ENCODE results near the gene LEMD2.

Gene LEMD2

GRCh38 chr6:33828764-33829731 lies 40.1 kb upstream of the LEMD2 start:
- Histone ChIP-seq H3K4me1 (ENCODE audit: control insufficient read depth, insufficient read depth, low read length, poor library complexity, severe bottlenecking) (no peaks in the 10 kb centered on the region), H3K4me3 (ENCODE audit: insufficient read depth, low read depth, low read length, poor library complexity, severe bottlenecking) (no peak overlapping the region), H3K9me3 (ENCODE audit: control insufficient read depth, low read length) (no peaks in the 10 kb centered on the region), H3K27ac (ENCODE audit: insufficient read depth, low read length, poor library complexity, severe bottlenecking) (no peak overlapping the region), H3K27me3 (replicated peaks; ENCODE audit: control insufficient read depth, insufficient read depth, low read length, poor library complexity, severe bottlenecking) (no peaks in the 10 kb centered on the region), H3K36me3 (ENCODE audit: control insufficient read depth, insufficient read depth, low read length) (no peaks in the 10 kb centered on the region)
- DNase-seq = no peak

DNA sequence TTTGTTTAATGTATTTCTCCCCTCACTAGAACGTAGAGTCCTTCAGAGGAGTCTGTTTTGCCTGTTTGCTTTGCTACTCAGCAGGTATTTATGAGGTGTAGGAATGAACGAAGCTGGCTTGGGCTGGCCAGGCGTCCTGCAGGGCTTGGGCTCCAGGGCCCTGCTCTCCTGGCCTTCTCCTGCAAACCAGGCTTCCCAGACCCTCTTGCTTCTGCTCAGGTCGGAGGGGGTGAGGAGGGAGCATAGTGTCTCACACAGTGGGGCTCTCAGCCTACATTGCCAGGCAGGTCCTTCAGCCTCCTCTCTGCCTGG lies 39.5 kb upstream of the LEMD2 start:
- Histone ChIP-seq H3K27ac (ENCODE audit: insufficient read depth, low read length, poor library complexity, severe bottlenecking) (no peak overlapping the region), H3K4me1 (ENCODE audit: control insufficient read depth, insufficient read depth, low read length, poor library complexity, severe bottlenecking) (no peaks in the 10 kb centered on the region), H3K36me3 (ENCODE audit: control insufficient read depth, insufficient read depth, low read length) (no peaks in the 10 kb centered on the region), H3K4me3 (ENCODE audit: insufficient read depth, low read depth, low read length, poor library complexity, severe bottlenecking) (no peak overlapping the region), H3K9me3 (ENCODE audit: control insufficient read depth, low read length) (no peaks in the 10 kb centered on the region), H3K27me3 (replicated peaks; ENCODE audit: control insufficient read depth, insufficient read depth, low read length, poor library complexity, severe bottlenecking) (no peaks in the 10 kb centered on the region)
- DNase-seq = no peak

DNA sequence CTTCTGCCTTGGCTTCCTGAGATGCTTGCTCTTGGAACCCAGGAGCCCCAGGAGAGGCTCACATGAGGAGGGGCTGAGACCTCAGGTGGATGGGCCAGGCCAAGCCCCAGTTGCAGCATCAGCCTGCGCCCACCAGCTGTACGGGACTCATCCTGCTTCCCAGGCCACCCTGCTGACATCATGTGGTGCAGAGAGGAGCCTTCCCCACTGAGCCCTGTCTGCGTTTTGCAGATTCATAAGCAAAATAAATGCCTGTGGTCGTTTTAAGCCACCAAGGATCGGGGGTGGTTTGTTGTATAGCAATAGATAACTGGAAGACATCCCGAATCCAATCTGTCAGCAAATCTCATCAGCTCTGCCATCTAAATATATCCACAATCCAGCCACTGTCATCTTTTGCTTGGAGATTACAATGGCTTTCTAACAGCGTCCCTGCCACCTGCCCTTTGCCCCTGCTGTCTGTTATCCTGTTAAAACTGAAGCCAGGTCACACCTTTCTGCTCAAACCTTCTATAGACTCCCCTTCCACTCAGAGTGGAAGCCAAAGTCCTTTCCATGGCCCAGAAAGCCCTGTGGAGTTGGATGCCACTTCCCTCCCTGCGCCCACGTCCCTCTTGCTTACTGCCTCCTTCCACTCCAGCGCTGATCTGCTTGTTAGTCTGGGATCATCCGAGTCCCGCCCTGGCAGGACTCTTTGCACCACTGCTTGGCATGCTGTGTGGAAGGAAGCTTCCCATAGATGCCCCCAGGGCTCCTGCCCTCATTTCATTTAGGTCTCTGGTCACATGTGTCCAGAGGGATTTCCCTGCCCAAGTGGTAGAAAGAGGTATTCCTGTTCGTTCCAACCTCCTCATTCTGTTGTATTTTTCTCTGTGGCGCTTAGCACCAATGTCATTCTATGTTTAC lies 38.9 kb upstream of the LEMD2 start:
- H3K36me3 ChIP-seq (ENCODE audit: control insufficient read depth, insufficient read depth, low read length) = no peaks in the 10 kb centered on the region
- H3K4me1 ChIP-seq (ENCODE audit: control insufficient read depth, insufficient read depth, low read length, poor library complexity, severe bottlenecking) = no peaks in the 10 kb centered on the region
- H3K4me3 ChIP-seq (ENCODE audit: insufficient read depth, low read depth, low read length, poor library complexity, severe bottlenecking) = no peak overlapping the region
- H3K9me3 ChIP-seq (ENCODE audit: control insufficient read depth, low read length) = no peaks in the 10 kb centered on the region
- no peak for DNase-seq
- no peak overlapping the region for H3K27ac ChIP-seq (ENCODE audit: insufficient read depth, low read length, poor library complexity, severe bottlenecking)
- H3K27me3 ChIP-seq (replicated peaks; ENCODE audit: control insufficient read depth, insufficient read depth, low read length, poor library complexity, severe bottlenecking) = no peaks in the 10 kb centered on the region

DNA sequence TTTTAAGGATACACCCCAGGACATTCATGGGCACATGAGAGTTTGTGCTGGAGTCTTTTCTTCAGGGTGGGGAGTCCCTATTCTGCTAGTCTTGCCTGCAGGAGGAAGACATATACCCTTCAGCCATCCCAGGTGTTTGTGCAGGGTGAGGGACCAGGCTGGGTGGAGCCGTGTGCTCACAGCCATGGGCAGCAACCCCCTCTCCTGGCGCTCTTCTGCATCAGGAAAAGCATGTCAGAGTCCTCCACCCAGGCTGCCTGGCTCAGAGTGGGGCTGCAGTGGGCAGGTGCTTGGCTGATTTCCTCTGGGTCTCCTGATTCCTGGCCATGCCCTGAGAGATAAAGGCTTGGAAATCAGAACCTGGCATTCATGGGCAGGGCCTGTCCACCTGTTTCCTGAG lies 37.6 kb upstream of the LEMD2 start:
- Histone ChIP-seq H3K4me3 (ENCODE audit: insufficient read depth, low read depth, low read length, poor library complexity, severe bottlenecking) (no peak overlapping the region), H3K27me3 (replicated peaks; ENCODE audit: control insufficient read depth, insufficient read depth, low read length, poor library complexity, severe bottlenecking) (no peaks in the 10 kb centered on the region)

GRCh38 chr6:33824461-33825154 lies 35.7 kb upstream of the LEMD2 start:
- Histone ChIP-seq H3K9me3 (ENCODE audit: control insufficient read depth, low read length) (no peaks in the 10 kb centered on the region), H3K27me3 (replicated peaks; ENCODE audit: control insufficient read depth, insufficient read depth, low read length, poor library complexity, severe bottlenecking) (no peaks in the 10 kb centered on the region), H3K36me3 (ENCODE audit: control insufficient read depth, insufficient read depth, low read length) (no peaks in the 10 kb centered on the region), H3K4me3 (ENCODE audit: insufficient read depth, low read depth, low read length, poor library complexity, severe bottlenecking) (no peak overlapping the region), H3K27ac (ENCODE audit: insufficient read depth, low read length, poor library complexity, severe bottlenecking) (no peak overlapping the region), H3K4me1 (ENCODE audit: control insufficient read depth, insufficient read depth, low read length, poor library complexity, severe bottlenecking) (no peaks in the 10 kb centered on the region)
- DNase-seq = no peak

More for the DNA sequence above, 37.6 kb upstream of the LEMD2 start:
- DNase-seq = no peak
- Histone ChIP-seq H3K4me1 (ENCODE audit: control insufficient read depth, insufficient read depth, low read length, poor library complexity, severe bottlenecking) (no peaks in the 10 kb centered on the region), H3K9me3 (ENCODE audit: control insufficient read depth, low read length) (no peaks in the 10 kb centered on the region), H3K36me3 (ENCODE audit: control insufficient read depth, insufficient read depth, low read length) (no peaks in the 10 kb centered on the region), H3K27ac (ENCODE audit: insufficient read depth, low read length, poor library complexity, severe bottlenecking) (no peak overlapping the region)

GRCh38 chr6:33823806-33824205 lies 34.9 kb upstream of the LEMD2 start:
- Histone ChIP-seq H3K27ac (ENCODE audit: insufficient read depth, low read length, poor library complexity, severe bottlenecking) (no peak overlapping the region), H3K27me3 (replicated peaks; ENCODE audit: control insufficient read depth, insufficient read depth, low read length, poor library complexity, severe bottlenecking) (no peaks in the 10 kb centered on the region), H3K36me3 (ENCODE audit: control insufficient read depth, insufficient read depth, low read length) (no peaks in the 10 kb centered on the region), H3K4me1 (ENCODE audit: control insufficient read depth, insufficient read depth, low read length, poor library complexity, severe bottlenecking) (no peaks in the 10 kb centered on the region), H3K4me3 (ENCODE audit: insufficient read depth, low read depth, low read length, poor library complexity, severe bottlenecking) (no peak overlapping the region), H3K9me3 (ENCODE audit: control insufficient read depth, low read length) (no peaks in the 10 kb centered on the region)
- DNase-seq = no peak

DNA sequence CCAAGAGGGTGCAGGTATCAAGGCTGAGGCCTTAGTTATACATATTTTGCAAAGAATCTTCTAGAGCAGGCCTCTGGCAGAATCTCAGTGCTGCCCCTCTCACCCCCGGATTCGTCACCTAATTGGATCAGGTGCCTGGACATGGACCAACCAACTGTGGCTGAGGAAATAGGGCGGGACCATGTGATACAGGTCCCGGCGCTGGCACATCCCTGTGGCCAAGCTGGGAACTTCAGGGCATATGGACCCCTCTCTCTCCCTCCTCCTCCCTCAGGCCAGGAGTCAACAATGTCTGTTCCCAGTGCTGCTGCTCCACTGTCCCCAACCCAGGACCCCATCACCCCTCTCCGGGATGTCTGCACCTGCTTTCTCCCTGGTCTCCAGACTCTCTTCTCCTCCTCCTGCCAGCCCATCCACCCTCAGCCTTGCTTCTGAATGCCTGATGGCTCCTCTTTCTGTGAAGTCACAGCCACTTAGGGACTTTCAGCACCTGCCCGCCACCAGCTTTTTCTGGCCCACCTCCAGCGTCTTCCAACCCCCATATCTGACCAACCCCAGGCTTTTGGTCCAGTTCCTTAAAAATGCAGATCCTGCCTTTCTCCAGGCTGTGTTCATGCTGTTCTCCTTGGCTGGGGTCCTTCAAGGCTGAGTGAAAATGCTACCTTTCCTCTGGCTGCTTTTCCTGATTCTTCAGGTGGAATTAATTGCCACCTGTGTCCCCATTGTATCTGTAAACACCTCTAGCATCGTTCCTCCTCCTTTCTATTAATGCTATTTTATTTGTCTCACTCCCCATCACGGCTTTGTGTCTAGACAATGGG lies 33.9 kb upstream of the LEMD2 start:
- no peak for DNase-seq
- H3K4me1 ChIP-seq (ENCODE audit: control insufficient read depth, insufficient read depth, low read length, poor library complexity, severe bottlenecking) = no peaks in the 10 kb centered on the region

DNA sequence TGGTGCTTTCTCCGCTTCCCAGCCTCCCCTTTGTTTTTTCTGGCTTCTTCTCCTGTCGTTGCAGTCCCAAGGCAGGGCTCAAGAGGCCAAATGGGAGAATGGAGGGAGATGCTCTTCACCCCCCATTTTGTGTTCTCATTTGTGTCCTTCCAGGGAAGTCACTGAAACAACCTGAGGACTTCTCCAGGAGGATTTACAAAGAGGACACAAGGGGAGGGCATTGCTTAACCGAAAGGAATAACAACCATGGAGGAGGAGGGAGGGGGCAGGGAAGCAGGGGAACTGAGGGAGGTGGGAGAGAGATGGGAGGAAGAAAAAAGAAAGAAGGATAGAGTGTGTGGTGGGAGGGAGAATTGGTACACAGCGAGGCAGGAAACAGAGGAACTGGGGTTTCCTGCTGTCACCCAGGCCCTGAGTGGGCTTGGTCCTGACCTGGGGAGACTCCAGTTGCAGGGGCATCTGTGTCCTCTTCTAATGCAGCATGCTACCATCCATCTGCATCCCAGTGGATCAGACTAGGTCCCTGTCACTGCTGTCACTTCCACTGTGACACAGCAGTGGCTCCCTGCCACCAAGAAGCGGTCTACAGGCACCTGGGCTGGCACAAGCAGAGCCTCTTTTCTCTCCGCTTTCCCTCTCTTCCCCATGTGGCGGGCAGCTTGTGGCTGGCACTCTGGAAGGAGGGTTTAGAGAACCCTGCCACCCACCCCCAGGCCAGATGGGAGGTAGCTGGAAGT lies 32.0 kb upstream of the LEMD2 start:
- no peak overlapping the region for H3K27ac ChIP-seq (ENCODE audit: insufficient read depth, low read length, poor library complexity, severe bottlenecking)
- DNase-seq = no peak
- no peaks in the 10 kb centered on the region for H3K27me3 ChIP-seq (replicated peaks; ENCODE audit: control insufficient read depth, insufficient read depth, low read length, poor library complexity, severe bottlenecking)
- no peaks in the 10 kb centered on the region for H3K4me1 ChIP-seq (ENCODE audit: control insufficient read depth, insufficient read depth, low read length, poor library complexity, severe bottlenecking)
- H3K9me3 ChIP-seq (ENCODE audit: control insufficient read depth, low read length) = no peaks in the 10 kb centered on the region
- H3K36me3 ChIP-seq (ENCODE audit: control insufficient read depth, insufficient read depth, low read length) = no peaks in the 10 kb centered on the region
- no peak overlapping the region for H3K4me3 ChIP-seq (ENCODE audit: insufficient read depth, low read depth, low read length, poor library complexity, severe bottlenecking)

More for the DNA sequence above, 33.9 kb upstream of the LEMD2 start:
- H3K27ac ChIP-seq (ENCODE audit: insufficient read depth, low read length, poor library complexity, severe bottlenecking) = no peak overlapping the region
- H3K4me3 ChIP-seq (ENCODE audit: insufficient read depth, low read depth, low read length, poor library complexity, severe bottlenecking) = no peak overlapping the region
- no peaks in the 10 kb centered on the region for H3K36me3 ChIP-seq (ENCODE audit: control insufficient read depth, insufficient read depth, low read length)
- H3K9me3 ChIP-seq (ENCODE audit: control insufficient read depth, low read length) = no peaks in the 10 kb centered on the region
- no peaks in the 10 kb centered on the region for H3K27me3 ChIP-seq (replicated peaks; ENCODE audit: control insufficient read depth, insufficient read depth, low read length, poor library complexity, severe bottlenecking)

DNA sequence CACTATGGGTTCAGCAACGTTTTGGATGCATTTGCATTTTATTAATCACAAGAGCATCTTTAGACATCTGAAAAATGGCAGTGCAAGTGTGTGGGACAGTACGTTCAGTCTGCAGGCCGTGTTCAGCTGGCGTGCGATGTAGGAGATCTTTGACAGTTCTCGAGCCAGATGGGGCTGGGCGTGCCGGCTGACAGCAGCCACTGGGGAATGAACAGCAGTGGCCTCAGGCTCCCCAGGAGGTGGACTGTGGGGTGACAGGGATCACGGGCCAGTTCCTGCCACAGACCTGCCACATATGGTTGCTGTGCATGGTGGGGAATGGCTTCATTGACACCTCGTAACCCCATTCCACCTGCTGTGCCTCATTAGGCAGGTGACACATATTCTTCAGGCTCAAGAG lies 31.3 kb upstream of the LEMD2 start:
- DNase-seq = no peak
- no peaks in the 10 kb centered on the region for H3K4me1 ChIP-seq (ENCODE audit: control insufficient read depth, insufficient read depth, low read length, poor library complexity, severe bottlenecking)
- H3K4me3 ChIP-seq (ENCODE audit: insufficient read depth, low read depth, low read length, poor library complexity, severe bottlenecking) = no peak overlapping the region
- no peaks in the 10 kb centered on the region for H3K36me3 ChIP-seq (ENCODE audit: control insufficient read depth, insufficient read depth, low read length)
- H3K27me3 ChIP-seq (replicated peaks; ENCODE audit: control insufficient read depth, insufficient read depth, low read length, poor library complexity, severe bottlenecking) = no peaks in the 10 kb centered on the region
- no peak overlapping the region for H3K27ac ChIP-seq (ENCODE audit: insufficient read depth, low read length, poor library complexity, severe bottlenecking)
- H3K9me3 ChIP-seq (ENCODE audit: control insufficient read depth, low read length) = no peaks in the 10 kb centered on the region

Data from effector memory CD4-positive, alpha-beta T cell (primary cell).